IPS-20b (cell line): Measurements from ENCODE around the gene CFAP77.
A peak's percentile ranks its signal among the peaks of the same experiment; 100 is the strongest.

ENCODE experiments used
- H3K27ac ChIP-seq: one replicate; pipeline ENCODE4 v1.5.1; 2013; ENCODE audit warnings: low read length
- H3K27me3 ChIP-seq: 2 replicates; pipeline ENCODE4 v1.6.1; 2013; ENCODE audit warnings: mild to moderate bottlenecking, low read length, inconsistent platforms; ENCODE audit not compliant: insufficient read depth
- H3K36me3 ChIP-seq: 2 replicates; pipeline ENCODE4 v1.6.1; 2013; ENCODE audit warnings: low read depth, mild to moderate bottlenecking, inconsistent platforms, low read length, moderate library complexity; ENCODE audit not compliant: insufficient read depth
- H3K4me1 ChIP-seq: 2 replicates; pipeline ENCODE4 v1.6.1; 2013; ENCODE audit warnings: mild to moderate bottlenecking, control low read depth, inconsistent platforms, low read length, moderate library complexity; ENCODE audit not compliant: insufficient read depth
- H3K4me3 ChIP-seq: 2 replicates; pipeline ENCODE4 v1.5.1; 2013; ENCODE audit warnings: mild to moderate bottlenecking, low read length, inconsistent platforms
- H3K9ac ChIP-seq: 2 replicates; pipeline ENCODE4 v1.6.1; 2013; ENCODE audit warnings: low read depth, mild to moderate bottlenecking, inconsistent platforms, low read length, moderate library complexity
- H3K9me3 ChIP-seq: 2 replicates; pipeline ENCODE4 v1.6.1; 2013; ENCODE audit warnings: mild to moderate bottlenecking, low read depth, low read length, inconsistent platforms; ENCODE audit not compliant: insufficient read depth

The CFAP77 gene

GRCh38 chr9:132481053-132481849 lies 71.2 kb downstream of the CFAP77 start:
- H3K4me1 ChIP-seq: no peaks in the 10 kb centered on the region
- H3K36me3 ChIP-seq: no peaks in the 10 kb centered on the region
- H3K9me3 ChIP-seq: no peaks in the 10 kb centered on the region
- no peak overlapping the region for H3K27ac ChIP-seq
- no peak overlapping the region for H3K4me3 ChIP-seq
- no peak overlapping the region for H3K9ac ChIP-seq
- no peaks in the 10 kb centered on the region; the same call in 1 of the 2 replicates for H3K27me3 ChIP-seq

GRCh38 chr9:132482196-132482813 lies 72.3 kb downstream of the CFAP77 start:
- Histone ChIP-seq H3K4me3 (no peak overlapping the region), H3K9ac (no peak overlapping the region), H3K9me3 (no peaks in the 10 kb centered on the region), H3K27ac (no peak overlapping the region), H3K36me3 (no peaks in the 10 kb centered on the region), H3K4me1 (no peaks in the 10 kb centered on the region), H3K27me3 (no peaks in the 10 kb centered on the region; the same call in 1 of the 2 replicates)

GRCh38 chr9:132485393-132485792 lies 75.4 kb downstream of the CFAP77 start:
- Histone ChIP-seq H3K27ac (no peak overlapping the region), H3K9ac (no peak overlapping the region), H3K36me3 (no peaks in the 10 kb centered on the region), H3K9me3 (no peaks in the 10 kb centered on the region), H3K4me3 (no peak overlapping the region), H3K27me3 (no peaks in the 10 kb centered on the region), H3K4me1 (no peaks in the 10 kb centered on the region)

- Histone ChIP-seq H3K9me3 (no peaks in the 10 kb centered on the region), H3K27me3 (no peaks in the 10 kb centered on the region), H3K4me3 (no peak overlapping the region), H3K27ac (no peak overlapping the region), H3K4me1 (no peaks in the 10 kb centered on the region), H3K36me3 (no peaks in the 10 kb centered on the region), H3K9ac (no peak overlapping the region)
These were observed 76.8 kb downstream of the CFAP77 start for GRCh38 chr9:132486706-132487350.

GRCh38 chr9:132487351-132487791 lies 77.4 kb downstream of the CFAP77 start:
- no peaks in the 10 kb centered on the region for H3K27me3 ChIP-seq
- H3K36me3 ChIP-seq: no peaks in the 10 kb centered on the region
- no peaks in the 10 kb centered on the region for H3K4me1 ChIP-seq
- no peak overlapping the region for H3K9ac ChIP-seq
- H3K4me3 ChIP-seq: no peak overlapping the region
- no peaks in the 10 kb centered on the region for H3K9me3 ChIP-seq
- no peak overlapping the region for H3K27ac ChIP-seq

- no peak overlapping the region for H3K27ac ChIP-seq
- no peaks in the 10 kb centered on the region for H3K4me1 ChIP-seq
- H3K9me3 ChIP-seq: peaks cover 3% of the 10 kb centered on the region
- no peaks in the 10 kb centered on the region for H3K36me3 ChIP-seq
- H3K9ac ChIP-seq: no peak overlapping the region
- H3K27me3 ChIP-seq: no peaks in the 10 kb centered on the region
- no peak overlapping the region for H3K4me3 ChIP-seq
These were observed 78.0 kb downstream of the CFAP77 start for GRCh38 chr9:132487980-132488535.

GRCh38 chr9:132488626-132489025 lies 78.6 kb downstream of the CFAP77 start:
- no peaks in the 10 kb centered on the region for H3K27me3 ChIP-seq

GRCh38 chr9:132489536-132489935 lies 79.5 kb downstream of the CFAP77 start:
- Histone ChIP-seq H3K9me3 (peaks cover 11% of the 10 kb centered on the region), H3K9ac (no peak overlapping the region), H3K4me1 (no peaks in the 10 kb centered on the region), H3K4me3 (no peak overlapping the region), H3K27ac (no peak overlapping the region), H3K36me3 (no peaks in the 10 kb centered on the region), H3K27me3 (no peaks in the 10 kb centered on the region)

More at GRCh38 chr9:132488626-132489025, 78.6 kb downstream of the CFAP77 start:
- peaks cover 6% of the 10 kb centered on the region for H3K9me3 ChIP-seq
- H3K27ac ChIP-seq: no peak overlapping the region
- no peak overlapping the region for H3K9ac ChIP-seq
- no peaks in the 10 kb centered on the region for H3K4me1 ChIP-seq
- H3K4me3 ChIP-seq: no peak overlapping the region
- no peaks in the 10 kb centered on the region for H3K36me3 ChIP-seq

GRCh38 chr9:132494857-132495256 lies 84.8 kb downstream of the CFAP77 start:
- Histone ChIP-seq H3K27ac (no peak overlapping the region), H3K4me1 (no peaks in the 10 kb centered on the region)

GRCh38 chr9:132497731-132498130 lies 87.7 kb downstream of the CFAP77 start:
- Histone ChIP-seq H3K9ac (no peak overlapping the region), H3K4me3 (no peak overlapping the region), H3K36me3 (no peaks in the 10 kb centered on the region), H3K27me3 (no peaks in the 10 kb centered on the region), H3K27ac (no peak overlapping the region), H3K4me1 (no peaks in the 10 kb centered on the region), H3K9me3 (peaks cover 11% of the 10 kb centered on the region)

More at GRCh38 chr9:132494857-132495256, 84.8 kb downstream of the CFAP77 start:
- Histone ChIP-seq H3K9me3 (peaks cover 11% of the 10 kb centered on the region), H3K36me3 (no peaks in the 10 kb centered on the region), H3K4me3 (no peak overlapping the region), H3K27me3 (no peaks in the 10 kb centered on the region), H3K9ac (no peak overlapping the region)

GRCh38 chr9:132498531-132499210 lies 88.7 kb downstream of the CFAP77 start:
- H3K27ac ChIP-seq: no peak overlapping the region
- H3K9me3 ChIP-seq: peaks cover 6% of the 10 kb centered on the region
- peak overlapping the region; percentile 27; the same call in 1 of the 2 replicates for H3K9ac ChIP-seq
- H3K4me3 ChIP-seq: no peak overlapping the region
- H3K36me3 ChIP-seq: no peaks in the 10 kb centered on the region
- H3K4me1 ChIP-seq: no peaks in the 10 kb centered on the region
- no peaks in the 10 kb centered on the region; the same call in 1 of the 2 replicates for H3K27me3 ChIP-seq
